Choroid plexus epithelial cell (primary cell): ENCODE results near the gene CKMT2.

ENCODE experiments used
- DNase-seq: peaks from one replicate; pipeline ENCODE4 v3.0.0-alpha.2; 2010; ENCODE audit warnings: low read depth
- H3K4me3 ChIP-seq: 2 replicates; pipeline ENCODE4 v1.5.1; 2011; ENCODE audit warnings: low read depth, mild to moderate bottlenecking, control low read depth, low read length, moderate library complexity
- TF ChIP-seq, protein P1 (sequence below): conservative IDR thresholded peaks from 2 replicates; pipeline ENCODE4 v1.5.1; 2011; ENCODE audit warnings: low read depth, mild to moderate bottlenecking, control low read depth, inconsistent platforms, low read length, moderate library complexity

Gene CKMT2

DNA sequence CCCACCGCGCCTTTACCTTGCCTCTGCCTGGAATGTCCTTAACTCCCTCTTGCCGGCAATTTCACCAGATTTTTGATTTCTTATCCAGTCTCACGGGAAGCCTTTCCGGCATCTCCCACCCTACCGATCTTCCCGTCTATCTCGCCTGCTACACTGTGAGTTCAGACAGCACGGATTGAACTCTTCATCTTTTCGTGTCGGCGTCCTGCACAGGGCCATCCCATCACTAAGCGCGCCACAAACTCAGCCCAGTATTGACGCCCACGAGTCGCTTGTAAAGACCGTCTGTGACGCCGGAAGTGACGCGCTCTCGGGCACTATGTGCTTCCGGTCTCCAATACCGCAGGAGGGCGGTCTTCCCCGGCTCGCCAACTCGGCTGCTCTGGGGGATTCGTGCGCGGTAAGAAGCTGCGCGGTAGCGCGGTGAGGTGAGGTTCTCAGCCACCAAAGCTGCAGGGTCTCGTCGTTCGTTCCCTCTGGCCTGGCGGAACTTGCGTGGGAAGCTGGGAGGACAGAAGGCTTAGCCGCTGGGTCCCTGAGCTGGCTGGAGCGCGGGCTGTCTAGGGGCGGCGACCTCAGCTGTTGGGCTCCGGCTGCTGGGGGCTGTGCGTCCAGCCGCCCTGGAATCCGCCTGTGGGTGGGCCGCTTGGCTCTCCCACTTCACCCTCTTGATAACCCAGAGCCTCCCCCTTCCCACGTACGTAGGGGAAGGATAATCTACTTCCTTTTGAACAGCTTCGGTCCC lies 68.3 kb downstream of the CKMT2 start, which contains the start of gene ZCCHC9:
TSS of gene ZCCHC9 (plus strand) at position 317 of the 745 bp plus-strand sequence. CDS start 3,171 bp downstream, outside the sequence.
- peak; percentile 97 for DNase-seq
- peak within 1 kb of the TSS; percentile 93 for H3K4me3 ChIP-seq
- TF ChIP-seq, protein P1, sequence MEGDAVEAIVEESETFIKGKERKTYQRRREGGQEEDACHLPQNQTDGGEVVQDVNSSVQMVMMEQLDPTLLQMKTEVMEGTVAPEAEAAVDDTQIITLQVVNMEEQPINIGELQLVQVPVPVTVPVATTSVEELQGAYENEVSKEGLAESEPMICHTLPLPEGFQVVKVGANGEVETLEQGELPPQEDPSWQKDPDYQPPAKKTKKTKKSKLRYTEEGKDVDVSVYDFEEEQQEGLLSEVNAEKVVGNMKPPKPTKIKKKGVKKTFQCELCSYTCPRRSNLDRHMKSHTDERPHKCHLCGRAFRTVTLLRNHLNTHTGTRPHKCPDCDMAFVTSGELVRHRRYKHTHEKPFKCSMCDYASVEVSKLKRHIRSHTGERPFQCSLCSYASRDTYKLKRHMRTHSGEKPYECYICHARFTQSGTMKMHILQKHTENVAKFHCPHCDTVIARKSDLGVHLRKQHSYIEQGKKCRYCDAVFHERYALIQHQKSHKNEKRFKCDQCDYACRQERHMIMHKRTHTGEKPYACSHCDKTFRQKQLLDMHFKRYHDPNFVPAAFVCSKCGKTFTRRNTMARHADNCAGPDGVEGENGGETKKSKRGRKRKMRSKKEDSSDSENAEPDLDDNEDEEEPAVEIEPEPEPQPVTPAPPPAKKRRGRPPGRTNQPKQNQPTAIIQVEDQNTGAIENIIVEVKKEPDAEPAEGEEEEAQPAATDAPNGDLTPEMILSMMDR: peak; percentile 47

DNA sequence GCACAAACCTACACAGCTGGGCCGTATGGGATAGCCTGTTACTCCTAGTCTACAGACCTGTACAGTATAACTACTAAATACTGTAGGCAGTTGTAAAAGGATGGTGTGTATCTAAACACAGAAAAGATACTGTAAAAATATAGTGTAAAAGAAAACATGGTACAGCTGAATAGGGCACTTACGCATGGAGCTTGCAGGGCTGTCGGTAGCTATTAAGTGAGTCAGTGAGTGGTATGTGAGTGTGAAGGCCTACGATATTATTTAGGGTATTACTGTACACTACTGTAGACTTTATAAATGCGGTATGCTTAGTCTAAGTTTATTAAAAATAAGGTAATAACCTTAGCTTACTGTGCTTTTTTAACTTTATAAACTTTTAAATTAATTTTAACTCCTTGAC lies 69.5 kb downstream of the CKMT2 start:
- TF ChIP-seq, protein P1: no peak
- peak overlapping the region; percentile 93 for H3K4me3 ChIP-seq
- DNase-seq: no peak

DNA sequence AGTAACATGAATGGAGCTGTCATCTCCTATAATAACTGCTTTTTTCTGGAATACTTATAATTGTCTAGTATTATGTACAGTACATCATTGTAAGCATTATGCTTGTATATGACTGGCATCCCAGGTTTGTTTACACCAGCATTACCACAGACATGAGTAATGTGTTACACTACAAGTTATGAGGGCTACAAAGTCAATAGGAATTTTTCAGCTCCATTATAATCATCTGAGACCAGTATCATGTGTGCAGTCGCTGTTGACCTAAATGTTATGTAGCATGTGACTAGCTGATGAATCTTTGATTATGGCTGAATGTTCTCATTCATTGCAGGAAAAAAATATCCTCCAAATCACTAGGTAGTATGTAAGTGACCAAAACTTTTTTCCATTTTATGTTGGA lies 70.4 kb downstream of the CKMT2 start:
- DNase-seq: peak; percentile 88
- no peak overlapping the region for H3K4me3 ChIP-seq
- TF ChIP-seq, protein P1: no peak

DNA sequence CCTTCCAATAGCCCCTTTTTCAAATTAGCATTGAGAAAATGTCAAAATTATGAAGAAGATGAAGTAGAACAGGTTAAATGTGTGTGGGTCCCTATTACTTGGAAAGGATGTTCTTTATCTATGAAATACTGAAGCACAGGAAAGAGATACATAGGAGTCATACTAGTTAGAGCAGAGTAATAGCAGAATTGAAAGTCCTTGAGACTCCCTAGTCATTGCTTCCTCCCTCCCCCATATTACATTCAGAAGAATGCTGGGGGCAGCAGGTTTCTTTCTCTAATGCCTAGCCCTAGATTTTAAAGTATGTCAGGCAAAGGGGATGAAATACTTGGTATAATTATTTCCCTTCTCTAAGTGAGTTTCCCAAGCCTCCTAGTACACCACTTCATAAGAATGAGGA lies 72.7 kb downstream of the CKMT2 start:
- no peak for DNase-seq
- no peak overlapping the region for H3K4me3 ChIP-seq
- TF ChIP-seq, protein P1: no peak

DNA sequence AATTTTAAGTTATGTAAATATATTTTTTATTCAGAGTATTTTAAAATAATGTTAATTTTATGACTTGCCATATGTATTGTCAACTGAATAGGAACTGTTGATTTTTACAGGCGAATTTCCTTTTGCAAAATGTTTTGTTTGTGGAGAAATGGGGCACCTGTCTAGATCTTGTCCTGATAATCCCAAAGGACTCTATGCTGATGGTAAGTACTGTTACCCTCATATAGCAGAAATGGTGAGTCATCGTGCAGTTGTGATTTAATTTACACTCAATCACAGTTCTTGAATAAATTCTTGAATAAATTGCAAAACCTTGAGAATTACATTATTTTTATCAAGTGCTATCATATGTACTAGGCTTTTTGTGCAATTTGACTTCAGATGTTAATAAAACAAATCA lies 75.7 kb downstream of the CKMT2 start:
- no peak for DNase-seq
- no peak overlapping the region for H3K4me3 ChIP-seq
- TF ChIP-seq, protein P1: no peak

DNA sequence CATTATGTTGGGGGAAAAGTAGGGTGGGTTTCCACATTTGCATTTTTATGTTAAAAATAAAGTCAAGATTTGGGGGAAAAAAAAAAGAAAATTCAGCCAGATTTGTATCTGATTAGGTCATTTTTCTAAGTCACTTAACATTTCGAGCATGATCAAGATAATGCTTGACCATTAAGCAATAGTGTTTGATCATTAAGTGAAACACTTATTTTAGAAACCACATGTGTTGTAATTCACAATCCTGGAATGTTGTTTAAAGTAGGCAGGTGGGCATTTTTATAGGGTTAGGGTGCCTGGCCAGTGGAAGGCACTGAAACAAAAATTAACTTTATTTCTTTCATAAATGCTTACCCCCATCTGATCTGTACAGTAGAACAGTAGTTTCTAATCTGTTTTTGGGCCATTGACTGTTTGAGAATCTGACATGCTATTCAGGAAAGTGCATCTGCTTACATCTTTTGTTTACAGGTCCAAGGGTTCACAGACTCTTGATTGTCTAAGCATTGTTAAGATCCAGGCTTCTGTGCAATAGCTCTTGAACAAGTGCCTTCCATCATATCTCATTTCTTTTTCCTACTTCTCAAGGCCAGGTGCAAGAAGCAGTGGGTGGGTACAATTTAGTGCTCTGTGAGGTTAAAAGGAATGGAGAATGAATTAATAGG lies 77.4 kb downstream of the CKMT2 start:
- TF ChIP-seq, protein P1: no peak
- no peak for DNase-seq
- H3K4me3 ChIP-seq: no peak overlapping the region
